G401.6 (cell line): ENCODE measurements around the gene AQP12A.

Experiments used
- FAIRE-seq: peaks from 2 replicates; lab custom pipeline; 2012; peaks lifted over from hg19 to GRCh38; lab: Jason Lieb, UNC

AQP12A gene

DNA sequence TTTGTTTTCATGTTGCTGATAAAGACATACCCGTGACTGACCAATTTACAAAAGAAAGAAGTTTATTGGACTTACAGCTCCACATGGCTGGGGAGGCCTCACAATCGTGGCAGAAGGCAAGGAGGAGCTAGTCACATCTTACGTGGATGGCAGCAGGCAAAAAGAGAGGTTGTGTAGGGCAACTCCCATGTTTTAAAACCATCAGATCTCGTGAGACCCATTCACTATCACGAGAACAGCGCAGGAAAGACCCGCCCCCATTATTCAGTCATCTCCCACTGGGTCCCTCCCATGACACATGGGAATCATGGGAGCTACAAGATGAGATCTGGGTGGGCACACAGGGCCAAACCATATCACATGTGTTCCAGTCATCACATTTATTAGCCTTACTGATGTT lies 16.8 kb downstream of the AQP12A start:
- FAIRE-seq = no peak

DNA sequence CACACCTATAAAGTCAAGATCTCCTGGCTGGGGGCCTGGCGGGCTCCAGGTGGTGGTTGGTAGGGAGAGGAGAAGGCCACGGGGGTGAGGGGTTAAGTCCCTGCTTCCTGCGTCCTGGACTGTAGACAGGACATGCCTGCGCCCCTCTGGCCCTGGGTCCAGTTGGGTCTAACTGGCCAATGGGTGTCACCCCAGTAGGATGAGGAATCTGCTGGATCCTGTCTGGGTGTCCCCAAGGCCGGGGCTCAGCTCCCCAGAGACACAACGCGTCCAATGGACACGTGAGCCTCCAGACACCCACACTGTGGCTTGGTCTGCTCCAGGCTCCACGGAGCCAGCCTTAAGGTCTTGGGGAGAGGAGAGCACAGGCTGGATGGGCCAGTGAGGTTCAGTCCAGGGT lies 19.6 kb downstream of the AQP12A start:
- FAIRE-seq = no peak

DNA sequence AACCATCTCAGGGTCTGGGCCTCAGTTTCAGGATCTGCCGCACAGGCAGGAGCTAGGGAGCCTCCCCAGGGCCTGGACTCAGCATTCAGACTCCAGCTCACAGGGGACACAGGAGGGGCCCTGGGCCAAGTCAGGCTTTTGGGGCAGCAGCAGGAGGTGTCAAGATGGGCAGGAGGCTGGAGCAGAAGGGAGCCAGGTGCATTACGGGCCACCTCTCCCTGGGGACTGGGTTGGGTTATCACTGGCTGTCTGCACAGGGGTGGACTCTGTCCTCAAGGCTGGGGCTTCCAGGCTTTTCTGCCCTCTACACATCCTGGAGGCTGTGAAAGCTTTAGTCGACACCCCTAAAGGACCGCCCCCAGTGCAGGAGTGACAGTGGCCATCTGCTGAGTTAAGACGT lies 20.0 kb downstream of the AQP12A start:
- FAIRE-seq = no peak

DNA sequence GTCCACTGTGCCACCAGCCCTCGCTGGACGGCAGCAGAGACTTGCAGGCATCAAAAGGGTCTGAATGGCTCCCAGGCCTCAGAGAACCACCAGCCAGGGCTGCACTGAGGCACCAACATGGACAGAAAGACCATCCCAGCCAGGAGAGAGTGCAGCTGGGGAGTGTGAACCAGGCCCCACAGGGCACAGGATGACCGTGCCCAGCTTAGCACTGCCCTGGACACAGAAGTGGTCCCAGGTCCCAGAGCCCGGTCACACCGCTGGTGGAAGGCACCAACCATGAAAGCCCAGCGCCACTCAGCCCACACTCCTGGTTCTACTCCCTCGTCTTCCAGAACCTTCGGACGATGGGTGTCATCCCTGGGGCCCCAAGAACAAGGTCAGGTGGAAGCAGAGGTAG lies 20.5 kb downstream of the AQP12A start:
- no peak for FAIRE-seq

DNA sequence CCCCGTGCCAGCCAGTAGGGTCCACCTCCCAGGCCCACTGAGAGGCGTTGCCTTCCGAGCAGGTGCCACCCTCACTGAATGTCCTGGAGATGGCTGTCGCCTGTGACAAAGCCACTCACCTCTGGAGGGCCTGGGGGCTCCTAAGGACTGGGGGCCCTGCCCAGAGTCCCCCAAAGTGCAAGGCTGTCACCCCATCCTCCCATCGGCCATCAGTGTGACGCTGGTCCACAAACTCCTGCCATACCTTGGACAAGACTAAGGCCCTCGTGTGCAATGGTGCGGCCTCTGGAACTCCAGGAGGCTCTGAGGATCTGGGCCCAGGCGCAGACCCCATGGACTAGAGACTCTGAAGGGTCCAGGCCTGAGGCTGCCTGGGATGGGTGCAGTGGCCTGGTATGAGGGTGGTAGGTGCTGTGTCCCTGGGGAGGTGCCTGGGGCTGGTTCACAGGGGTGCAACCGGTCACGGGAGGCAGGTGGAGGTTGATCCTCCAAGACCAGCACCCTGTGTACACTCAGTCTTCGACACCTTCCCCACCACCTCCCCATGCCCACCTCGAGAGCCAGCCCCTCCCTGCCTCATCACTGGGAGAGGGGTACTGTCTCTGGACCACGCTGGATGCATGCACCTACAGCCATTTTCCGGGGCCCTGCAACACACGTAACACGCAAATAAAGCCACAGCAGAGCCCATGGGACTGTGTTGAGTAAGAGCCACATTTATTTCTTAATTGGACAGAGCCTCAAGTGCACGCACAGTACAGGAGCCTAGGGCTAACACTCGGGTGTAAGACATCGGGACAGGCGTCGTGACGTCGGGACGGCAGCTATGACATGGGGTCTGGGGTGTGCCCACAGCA lies 21.6 kb downstream of the AQP12A start:
- FAIRE-seq = no peak

DNA sequence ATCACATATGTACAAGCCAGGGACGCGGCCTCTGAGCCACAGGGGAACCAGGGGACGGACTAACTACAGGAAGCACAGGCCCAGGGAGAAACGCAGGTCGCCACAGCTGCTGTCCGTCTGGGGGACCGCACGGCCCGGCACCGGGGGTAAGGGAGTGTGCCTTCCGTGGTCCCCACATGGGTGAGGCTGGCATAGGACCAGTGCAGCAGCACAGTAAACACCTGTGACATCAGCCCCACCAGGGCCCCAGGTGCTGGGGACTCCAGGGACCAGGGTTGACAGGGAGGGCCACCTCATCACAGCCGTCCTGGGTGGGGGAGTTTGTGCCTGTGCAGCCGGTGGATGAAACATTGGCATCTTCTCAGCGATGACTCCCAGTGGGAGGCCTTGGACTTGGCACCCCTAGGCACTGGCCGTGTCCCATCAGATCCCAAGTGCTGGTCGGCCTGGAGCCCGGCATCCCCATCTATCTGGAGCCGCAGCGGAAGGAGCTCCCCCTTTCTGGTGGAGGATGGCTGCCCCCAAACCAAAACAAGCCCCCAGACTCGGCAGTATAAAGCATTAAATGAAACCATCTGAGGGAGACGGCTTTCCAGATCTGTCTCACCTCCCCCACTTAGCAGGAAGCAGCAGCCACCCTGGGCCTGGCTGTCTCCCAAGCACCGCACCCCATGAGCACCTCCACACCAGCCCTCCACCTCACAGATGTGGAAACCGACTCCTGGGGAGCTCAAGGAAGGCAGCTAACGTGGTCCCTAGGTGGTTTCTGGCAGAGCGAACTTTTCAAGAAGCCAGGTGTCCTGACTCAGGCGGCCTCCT lies 22.5 kb downstream of the AQP12A start:
- FAIRE-seq = no peak

DNA sequence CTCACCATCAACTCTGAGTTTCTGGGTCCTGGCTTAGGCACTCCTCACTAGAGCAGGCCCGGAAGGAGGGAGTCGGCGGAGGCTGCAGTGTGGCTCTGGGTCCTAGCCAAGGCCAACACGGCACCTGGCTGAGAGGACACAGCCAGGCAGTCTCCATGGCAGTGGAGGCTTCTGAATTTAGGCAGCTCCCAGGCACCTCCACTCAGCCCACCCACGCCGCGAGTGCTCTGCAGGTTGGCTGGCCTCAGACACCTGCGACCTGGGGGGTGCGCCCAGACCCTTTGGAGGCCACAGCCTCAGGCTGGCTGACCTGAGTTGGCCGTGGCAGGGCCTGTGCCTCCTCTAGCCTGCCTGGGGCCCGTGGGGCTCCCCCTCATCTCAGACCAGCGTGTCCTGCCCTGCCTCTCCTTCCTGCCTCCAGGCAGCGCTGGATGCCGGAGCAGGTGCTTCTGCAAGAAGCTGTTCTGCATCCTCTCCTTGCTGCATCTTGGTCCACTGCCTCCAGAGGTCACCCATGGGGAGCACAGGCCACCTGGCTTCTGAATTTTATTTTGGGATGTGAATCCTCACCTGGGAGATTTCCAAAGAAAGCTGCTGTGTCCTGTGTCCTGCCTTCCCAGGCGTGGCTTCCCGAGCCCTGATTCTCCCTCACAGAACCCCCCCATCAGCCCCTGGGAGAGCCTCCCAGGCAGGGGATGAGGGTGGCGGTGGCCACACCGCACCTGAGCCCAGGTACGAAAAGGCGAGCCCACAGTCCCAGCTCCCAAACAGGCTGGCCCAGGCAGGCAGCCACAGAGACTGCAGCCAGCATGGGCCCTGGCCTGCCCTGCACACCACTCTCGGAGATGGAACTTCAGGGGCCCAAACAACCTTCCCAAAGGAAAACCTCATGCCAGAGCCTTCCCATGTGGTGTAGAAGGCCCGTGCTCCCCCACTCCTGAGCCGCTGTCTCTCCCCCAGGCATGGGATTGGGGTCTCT lies 23.4 kb downstream of the AQP12A start:
- no peak for FAIRE-seq

DNA sequence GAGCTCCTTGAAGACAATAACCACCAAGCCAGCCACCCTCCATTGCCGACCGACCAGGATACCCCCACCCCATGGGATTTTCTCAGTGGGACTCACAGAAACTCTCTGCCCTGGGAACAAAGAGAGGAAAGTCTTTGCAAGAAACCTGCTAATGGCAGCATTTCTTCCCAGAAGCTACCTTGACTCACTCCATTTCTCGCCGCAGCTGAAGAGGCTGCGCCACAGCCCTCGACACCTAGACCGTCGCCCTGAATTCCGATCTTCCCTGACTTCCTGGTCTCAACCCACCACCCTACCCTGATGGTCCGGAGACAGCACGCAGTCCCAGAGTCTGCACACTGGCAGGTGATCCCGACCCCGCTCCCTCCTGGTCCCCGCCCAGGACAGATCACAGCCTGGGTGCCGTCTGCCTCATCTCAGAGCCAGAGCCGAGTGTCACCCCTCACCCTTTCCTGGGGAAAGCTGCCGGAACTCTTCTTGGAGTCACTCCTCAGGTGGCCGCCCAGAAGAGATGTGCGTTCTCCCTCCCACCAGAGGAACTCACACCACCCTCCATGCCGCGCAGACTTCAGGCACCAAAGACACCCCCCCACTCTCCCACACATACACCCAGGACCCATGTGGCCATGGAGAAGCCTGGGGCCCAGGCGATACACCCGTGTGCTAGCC lies 24.6 kb downstream of the AQP12A start:
- no peak for FAIRE-seq

DNA sequence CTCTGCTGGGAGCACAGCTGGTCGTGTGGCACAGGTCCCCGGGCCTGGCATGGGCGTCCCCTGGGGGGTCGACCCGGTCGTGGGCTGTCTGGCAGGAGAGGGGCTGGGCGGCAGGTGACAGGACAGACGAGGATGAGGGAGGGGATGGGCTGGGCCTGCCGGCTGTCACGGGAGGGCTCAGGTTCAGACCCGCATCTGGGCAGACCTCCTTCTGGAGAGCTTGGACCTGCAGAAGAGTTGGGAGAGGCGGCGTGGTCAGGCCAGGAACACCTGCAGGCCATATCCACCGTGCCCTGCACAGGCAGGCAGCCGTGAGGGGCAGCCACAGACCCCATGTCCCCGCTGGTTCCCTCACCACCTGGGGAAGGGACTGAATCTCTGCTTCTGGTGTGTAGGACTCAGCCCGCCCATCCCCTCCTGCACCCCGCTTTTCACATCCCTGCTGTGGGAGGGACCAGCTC lies 25.5 kb downstream of the AQP12A start:
- no peak for FAIRE-seq

DNA sequence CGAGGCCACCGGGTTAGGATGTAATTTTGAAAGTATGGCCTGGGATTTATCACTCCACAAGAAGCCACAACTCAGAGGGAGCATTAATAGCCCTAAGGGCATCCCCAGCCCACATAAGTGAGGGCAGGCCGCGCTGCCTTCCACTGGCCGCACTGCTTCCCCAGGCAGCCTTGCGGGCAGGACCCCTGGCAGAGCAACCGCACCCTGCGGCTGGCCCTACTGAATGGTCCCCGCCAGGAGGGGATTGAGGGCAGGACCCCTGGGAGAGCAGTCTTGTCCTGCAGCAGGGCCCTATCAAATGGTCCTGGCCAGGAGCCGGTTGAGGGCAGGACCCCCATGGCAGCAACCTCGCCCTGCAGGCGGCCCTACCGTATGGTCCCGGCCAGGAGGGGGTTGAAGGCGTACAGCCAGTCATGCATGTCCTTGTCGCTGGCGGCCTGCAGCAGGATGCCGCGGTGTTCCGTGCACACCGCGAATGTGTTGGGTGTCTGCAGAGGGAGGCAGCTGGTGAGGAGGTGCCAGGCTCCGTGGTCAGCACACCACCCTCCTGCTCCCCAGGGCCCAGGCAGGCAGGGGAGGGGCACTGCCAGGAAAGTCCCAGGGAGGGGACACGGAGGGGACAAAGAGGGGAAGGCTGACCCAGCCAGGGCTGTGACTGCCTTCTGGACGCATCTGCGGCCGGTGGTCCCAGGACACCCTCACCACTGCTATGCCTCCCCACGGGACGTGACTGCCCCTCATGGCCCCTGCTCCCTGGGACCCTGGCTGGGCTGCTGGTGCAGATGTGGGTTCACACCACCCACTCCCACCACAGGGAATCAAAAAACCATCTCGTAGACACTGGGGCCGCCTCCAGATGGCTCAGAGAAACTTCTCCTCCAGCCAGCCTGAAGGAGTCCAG lies 26.3 kb downstream of the AQP12A start:
- no peak for FAIRE-seq

DNA sequence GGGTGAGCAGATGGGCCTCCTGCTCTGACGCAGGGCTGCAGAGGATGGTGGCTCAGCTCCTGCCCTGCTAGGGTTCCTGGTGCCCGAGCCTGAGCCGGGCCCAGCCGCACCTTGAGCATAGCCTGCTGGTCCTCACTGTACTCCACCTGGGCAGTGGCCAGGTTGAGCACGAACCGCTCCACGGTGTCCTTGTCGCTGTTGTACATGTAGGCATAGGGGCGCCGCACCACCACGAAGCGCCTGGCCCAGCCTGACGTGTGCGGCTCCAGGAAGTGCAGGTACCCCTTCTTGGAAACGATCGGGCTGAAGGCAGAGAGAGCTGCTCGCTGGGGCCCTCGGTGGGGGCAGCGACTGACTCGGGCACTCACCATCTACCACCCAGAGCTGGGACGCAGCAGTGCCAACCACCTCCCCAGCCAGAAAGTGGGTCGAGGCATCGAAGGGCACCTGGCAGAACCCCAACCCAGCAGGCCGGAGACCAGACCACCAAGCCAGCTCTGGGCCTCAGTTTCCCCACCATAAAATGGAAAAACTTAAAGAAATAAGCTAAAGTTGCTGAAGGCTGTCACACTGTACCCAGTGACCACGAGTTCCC lies 27.3 kb downstream of the AQP12A start:
- no peak for FAIRE-seq

DNA sequence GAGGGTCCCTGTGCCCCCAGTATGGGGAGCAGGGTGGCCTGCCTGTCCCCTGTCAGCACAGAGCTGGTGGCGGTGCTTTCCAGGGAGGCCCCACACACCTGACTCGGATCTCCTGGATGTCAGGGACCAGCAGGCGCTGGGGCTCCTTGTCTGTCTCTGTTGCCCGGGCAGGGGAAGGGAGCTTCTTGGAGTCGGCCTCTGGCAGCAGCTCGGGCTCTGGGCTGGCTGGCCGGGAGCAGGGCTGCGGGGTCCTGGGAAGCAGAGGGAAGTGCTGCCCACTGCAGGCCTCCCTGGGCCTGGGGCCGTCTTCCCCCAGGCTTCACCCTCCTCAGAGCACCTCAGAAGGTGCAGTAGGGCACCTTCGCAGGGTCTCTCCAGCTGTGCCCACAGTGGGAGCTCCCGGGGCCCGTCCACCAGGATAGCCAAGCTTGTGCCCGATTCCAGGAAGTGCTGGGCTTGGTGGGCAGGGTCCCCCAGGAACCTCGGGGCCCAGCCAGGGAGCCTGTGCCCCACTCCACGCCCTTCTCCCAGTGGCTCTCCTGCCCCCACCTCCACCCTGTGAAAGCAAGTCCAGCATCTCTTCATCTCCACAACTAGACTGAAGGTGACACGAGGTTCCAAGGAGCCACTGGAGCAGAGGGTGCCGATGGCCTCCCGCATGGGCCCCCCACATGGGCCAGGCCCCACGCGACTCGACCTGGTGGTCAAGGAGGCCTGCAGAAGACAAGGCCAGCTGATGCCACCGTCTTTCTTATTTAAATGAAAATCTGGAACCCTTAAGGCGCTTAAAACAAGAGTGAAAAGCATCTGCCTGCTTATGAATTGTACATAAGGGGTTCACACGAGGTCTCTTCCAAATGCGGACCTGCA lies 28.2 kb downstream of the AQP12A start:
- no peak for FAIRE-seq

DNA sequence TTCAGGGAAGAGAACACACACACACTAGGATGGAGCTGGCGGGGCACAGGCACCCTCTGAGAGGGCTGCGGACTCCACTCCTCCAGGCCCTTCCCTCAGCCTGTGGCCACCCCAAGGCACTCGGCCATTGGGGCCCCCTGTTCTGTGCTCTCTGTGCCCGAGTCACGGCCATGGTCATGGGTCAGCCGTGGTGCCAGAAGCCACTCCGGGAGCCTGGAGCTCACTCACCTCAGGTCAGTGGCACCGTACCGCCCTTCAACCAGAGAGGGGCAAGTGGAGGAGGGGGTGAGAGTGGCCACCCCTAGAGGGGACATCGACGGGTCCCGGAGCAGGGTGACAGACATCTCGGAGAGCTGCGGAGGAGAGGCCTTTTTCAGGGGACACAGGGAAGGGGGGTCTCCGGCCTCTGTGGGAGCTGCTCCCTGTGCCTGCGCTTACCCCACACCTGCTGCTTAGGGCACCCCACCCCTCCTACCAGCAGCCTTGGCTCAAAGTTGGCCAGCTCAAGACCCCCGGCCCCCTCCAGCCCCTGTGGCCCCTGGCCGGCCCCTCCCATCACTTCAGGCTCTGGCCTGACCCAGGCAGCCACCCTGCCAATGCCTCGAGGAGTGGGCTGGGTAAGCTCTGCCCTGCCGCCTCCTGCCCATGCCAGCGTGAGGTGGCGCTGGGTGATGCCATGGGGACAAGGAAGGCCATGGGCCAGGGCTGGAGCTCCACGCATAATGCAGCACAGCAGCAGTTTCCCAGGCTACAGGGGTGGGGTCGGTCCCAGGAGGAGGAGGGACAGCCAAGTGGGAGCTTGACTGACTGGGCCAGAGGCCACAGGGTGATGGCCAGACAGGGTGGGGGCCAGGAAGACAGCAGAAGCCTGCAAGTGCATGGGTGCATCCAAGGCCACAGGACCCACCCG lies 29.3 kb downstream of the AQP12A start:
- no peak for FAIRE-seq

DNA sequence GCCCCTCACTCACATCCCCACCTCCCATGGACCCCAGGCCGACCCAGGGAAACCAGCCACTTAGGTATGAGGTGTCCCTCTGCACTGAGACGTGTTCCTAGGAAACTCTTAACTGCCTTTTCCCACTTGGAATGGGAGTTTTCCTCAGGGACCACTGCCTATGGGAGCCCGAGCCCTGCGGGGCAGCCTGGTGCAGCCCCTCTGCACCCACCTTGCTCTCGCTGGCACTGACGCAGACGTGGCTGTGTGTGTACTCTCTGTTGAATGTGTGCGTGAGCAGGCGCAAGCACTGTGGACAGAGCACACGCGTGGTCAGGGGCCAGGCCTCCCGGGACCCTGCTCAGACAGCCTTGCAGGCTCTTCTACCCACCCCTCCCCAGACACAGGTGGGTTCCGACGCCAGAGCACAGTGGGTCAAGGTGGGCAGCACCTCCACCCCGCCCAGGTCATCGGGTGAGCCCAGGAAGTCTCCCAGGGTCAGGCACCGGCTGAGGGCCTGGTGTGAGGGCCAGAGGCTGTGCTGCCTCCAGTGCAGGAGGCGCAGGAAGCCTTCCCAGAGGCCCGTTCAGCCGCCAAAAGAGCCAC lies 30.0 kb downstream of the AQP12A start:
- no peak for FAIRE-seq

DNA sequence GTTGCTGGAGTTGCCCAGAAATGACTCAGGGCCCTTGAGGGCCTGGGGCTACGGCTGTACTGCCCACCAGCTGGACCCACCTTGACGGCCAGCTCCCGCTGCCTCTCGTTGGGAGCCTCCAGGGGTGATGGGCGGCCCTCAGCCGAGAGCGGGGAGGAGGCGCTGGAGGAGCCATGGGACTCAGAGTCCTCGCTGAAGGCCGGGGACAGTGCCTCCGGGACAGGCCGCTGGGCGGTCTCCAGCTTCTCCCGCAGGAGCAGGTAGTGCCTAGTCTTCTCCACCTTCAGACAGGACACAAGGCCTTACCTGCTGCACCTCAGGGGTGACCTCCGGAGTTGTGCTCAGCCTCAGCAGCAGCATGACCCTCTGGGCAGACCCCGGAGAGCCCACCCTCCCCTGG lies 30.7 kb downstream of the AQP12A start:
- no peak for FAIRE-seq

DNA sequence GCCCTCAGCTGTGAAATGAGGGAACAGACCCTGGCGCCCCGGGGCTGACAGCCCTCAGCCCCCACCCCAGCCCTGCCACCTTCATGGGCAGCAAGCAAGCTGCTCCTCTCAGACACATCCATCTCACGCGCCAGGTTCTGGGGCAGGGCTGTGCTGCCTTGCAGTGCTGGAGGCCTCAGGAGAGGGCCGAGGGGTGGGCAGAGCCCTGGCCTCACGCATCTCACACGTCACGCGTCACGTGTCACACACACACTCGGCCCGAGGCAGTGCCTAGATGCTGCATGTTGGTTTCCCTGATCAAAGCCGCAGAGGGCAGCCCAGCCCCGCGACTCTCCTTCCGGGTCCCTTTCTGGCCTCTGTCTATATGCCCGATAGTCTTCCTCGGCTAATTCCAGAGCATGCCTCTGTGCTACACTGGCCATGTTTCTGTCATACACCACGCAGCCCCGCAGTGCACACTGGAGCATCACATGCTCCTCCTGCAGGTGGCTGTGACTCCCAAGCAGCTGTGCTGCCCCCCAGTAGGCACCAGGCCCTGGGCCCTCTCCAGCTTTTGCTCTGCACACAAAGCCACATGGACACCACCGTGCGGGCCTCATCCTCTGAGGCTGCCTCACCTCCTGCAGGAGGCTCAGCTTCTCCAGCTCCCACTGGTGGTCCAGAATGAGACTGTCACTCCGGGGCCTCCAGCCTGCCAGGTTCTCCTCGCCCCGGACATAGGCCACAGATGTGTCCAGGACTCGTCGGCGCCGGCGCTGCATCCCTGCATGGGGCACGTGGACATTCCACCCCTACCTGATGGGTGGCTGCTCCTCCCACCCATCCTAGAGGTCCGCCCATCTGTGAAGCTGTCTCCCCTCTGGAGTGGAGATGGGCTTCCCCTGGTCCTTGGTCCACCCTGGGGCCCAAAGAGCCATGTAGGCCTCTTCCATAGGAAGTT lies 31.4 kb downstream of the AQP12A start:
- no peak for FAIRE-seq

DNA sequence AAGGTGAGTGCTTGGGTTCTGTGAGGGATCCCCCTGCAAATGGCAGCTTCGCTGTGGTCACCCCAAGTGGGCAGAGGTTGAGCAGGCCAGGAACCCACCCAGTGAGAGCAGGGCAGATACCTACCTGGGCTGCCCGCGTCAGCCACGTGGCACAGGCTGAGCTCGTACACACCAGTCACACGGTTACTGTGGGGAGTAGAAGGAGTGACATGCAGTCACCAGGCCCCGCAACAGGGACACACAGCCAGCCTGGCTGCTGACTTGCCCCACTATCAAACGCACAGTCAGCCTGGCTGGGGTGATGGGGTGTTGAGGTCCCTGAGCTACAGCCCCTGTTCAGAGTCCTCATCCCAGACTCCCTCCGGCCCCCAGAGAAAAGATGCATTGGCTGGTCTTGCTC lies 32.2 kb downstream of the AQP12A start:
- no peak for FAIRE-seq
